ENCODE results near the gene MAP6.

DNA sequence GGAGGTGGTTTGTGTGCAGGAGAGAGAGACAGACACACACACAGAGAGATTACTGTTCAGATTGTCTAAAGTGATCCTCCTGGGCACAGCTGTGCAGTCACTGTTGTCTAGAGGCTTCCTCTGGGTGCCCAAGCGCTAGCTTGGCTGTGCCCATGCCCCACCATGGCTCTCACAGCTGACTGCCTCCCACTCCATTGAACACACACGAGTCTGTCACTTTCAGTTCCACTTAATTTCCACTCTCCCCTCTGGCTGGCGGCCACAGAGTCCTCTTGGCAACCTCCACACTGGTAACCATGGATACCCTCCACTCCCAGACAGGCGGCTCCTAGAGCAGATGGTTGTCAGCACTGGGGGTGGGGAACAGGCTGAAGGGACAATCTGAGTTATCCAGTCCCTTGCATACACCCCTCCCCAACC, 29.1 kb downstream of the MAP6 start:
- TF ChIP-seq, protein P1, sequence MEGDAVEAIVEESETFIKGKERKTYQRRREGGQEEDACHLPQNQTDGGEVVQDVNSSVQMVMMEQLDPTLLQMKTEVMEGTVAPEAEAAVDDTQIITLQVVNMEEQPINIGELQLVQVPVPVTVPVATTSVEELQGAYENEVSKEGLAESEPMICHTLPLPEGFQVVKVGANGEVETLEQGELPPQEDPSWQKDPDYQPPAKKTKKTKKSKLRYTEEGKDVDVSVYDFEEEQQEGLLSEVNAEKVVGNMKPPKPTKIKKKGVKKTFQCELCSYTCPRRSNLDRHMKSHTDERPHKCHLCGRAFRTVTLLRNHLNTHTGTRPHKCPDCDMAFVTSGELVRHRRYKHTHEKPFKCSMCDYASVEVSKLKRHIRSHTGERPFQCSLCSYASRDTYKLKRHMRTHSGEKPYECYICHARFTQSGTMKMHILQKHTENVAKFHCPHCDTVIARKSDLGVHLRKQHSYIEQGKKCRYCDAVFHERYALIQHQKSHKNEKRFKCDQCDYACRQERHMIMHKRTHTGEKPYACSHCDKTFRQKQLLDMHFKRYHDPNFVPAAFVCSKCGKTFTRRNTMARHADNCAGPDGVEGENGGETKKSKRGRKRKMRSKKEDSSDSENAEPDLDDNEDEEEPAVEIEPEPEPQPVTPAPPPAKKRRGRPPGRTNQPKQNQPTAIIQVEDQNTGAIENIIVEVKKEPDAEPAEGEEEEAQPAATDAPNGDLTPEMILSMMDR (IDR thresholded peaks at IDR 0.05) = no peak
- no peak for TF ChIP-seq EP300 (IDR thresholded peaks at IDR 0.05)
- TF ChIP-seq POLR2A (IDR thresholded peaks at IDR 0.05) = no peak

All from sigmoid colon (tissue), 4 donors.